GM18505 (cell line): Measurements from ENCODE around the gene KDM5C.

Experiments
- ATAC-seq: cut with Tn5 transposase; IDR thresholded peaks from one replicate; pipeline ENCODE4 v1.9.1; 2021; ENCODE audit not compliant: unreplicated experiment
- POLR2A ChIP-seq: IDR thresholded peaks from 4 replicates; pipeline ENCODE4 v1.6.1; 2011; ENCODE audit warnings: borderline replicate concordance; ENCODE audit not compliant: insufficient read depth, insufficient read length; ENCODE audit errors: extremely low read depth

Gene KDM5C

DNA sequence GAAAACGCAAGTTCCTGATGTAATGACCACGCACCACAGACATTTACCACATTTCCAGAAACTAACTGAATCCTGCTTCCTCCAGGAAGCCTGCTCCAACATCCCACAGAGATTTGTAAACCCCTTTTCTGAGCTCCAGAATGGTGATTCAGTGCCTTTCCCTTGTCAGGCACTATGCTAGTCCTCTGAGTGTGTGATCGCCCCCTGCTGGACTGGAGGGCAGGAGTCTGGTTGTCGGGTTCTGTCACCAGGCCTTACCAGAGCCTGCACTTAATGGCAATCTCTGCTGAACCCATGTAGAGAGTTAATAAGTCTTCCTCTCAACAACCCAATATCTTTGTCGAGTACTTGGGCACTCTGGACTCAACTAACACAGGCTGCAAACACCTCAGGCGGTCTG lies 14.5 kb upstream of the KDM5C start:
- peak; percentile 53 for ATAC-seq
- TF ChIP-seq POLR2A: no peak

- no peak for TF ChIP-seq POLR2A
- no peak for ATAC-seq
Measured at GRCh38 chrX:53237056-53237455, 12.0 kb upstream of the KDM5C start.

DNA sequence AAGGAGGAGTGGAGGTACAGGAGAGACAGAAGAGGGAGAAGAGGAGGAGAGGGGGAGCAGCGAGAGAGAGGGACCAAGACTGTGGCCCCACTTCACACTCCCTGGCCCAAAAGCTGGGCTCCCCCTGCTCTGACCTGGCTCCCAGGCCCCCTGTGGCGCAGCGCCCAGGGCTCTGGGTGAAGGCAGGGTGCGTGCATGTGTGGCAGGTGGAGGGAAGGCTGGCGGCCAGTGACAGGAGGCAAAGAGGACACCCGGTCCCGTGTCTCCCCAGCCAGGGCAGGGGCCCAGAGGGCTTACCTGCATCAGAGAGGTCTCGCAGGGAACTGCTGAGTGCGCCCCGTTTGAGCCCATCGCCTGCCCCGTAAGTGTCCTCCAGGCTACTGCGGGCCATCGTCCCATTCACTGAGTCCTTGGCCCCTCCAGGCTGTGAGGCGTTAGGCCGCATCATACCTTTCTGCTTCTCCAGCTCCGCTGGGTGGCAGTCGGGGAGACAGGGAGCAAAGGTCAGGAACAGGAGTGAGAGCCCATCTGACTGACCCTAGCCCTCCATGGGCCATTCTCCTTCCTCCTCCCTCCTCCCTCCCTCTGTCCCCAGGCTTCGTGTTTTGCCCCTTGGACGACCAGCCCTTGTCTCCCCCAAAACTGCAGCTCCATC lies 11.1 kb upstream of the KDM5C start:
- ATAC-seq: no peak

DNA sequence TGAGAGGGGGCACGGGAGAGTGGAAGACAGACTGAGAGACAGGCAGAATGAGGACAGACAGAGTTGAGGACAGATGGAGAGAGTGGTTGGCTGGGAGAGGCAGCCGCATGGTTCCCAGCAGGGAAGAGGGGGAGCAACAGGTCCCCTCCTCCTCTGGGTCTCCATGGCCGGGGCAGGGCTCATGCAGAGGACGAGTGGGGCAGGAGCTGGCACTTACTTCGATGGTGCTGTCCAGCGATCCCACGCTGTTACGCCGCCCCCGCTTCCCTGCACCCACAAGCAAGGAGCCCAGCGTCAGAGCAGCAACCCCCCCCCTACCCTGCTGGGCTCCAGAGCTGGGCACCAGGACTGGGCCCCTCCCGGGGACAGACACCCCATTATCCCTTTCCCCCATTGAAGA lies 10.6 kb upstream of the KDM5C start:
- no peak for TF ChIP-seq POLR2A
- ATAC-seq: no peak

More for the DNA sequence above, 11.1 kb upstream of the KDM5C start:
- TF ChIP-seq POLR2A: no peak

GRCh38 chrX:53234484-53234883 lies 9.5 kb upstream of the KDM5C start:
- no peak for ATAC-seq
- TF ChIP-seq POLR2A: no peak

- no peak for ATAC-seq
- TF ChIP-seq POLR2A: no peak
Measured at GRCh38 chrX:53233536-53233935, 8.5 kb upstream of the KDM5C start.

DNA sequence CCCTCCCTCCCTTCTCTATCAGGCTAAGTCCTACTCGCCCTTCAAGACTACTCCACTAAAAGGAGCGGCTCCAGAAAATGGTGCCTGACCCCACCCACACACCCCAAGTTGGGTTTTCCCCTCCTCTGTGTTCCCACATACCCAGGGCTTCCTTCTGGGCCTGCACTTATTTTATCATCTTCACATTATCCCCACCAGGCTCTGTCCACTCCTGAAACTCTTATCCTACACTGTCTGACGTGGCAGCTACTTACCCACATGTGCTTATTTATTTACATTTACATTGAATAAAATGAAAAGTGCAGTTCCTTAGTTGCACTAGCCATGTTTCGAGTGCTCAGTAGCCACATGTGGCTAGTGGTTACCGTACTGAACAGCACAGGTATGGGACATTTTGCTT lies 5.1 kb upstream of the KDM5C start:
- ATAC-seq: no peak
- no peak for TF ChIP-seq POLR2A

DNA sequence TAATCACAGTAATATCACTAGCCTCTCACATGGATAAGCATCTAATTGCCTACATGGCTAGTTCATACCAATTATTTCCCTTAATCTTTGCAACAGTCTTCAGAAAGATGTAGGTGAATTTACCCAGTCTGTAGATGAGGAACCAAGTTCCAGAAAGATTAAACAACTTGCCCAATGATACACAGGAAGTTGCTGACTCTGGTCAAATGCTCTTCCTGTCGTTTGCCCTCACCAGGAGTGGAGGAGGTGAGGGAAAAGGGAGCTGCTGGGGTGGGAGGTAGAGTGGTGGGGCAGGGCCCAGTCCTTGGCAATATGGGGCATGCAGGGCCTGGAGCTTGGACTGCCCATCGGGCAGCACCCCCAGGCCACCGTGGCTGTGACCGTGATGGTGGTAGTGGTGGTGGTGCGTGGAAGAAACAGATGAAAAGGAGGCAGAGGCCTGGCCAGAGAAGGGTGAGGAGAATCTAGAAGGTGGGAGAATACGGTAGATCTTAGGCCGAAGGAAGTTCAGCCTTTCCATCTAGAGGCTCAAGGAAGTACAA lies 2.3 kb upstream of the KDM5C start:
- no peak for TF ChIP-seq POLR2A
- ATAC-seq: no peak

GRCh38 chrX:53223955-53224859 lies 800 bp downstream of the KDM5C start:
- TF ChIP-seq POLR2A: no peak
- ATAC-seq: peak; percentile 6

GRCh38 chrX:53223068-53223693 lies 1.8 kb downstream of the KDM5C start:
- TF ChIP-seq POLR2A: no peak
- no peak for ATAC-seq

DNA sequence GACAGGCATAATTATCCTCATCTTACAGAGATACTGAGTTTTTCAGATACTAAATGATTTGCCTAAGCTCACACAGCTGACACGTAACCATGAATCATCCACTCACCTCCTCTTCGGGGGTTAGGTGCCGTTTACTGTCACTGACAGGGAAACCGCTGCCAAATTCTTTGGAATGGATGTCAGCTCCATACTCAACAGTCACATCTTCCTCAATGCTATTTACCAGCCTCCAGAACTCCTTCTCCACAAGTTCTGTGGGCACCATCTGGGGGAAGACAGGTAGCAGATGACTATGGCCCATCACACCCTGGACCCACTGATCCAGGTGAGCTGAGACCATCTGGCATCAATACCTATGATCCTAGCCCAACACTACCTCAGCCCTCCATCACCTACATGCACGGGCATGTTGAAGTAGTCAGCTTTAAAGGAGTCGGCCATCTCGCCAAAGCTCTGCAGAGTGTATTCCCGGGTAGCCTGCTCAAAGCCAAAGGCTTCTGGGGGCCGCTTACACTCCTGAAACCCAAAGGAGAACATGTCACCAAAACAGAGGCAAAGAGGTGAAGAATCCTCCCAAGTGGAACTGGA lies 13.5 kb downstream of the KDM5C start:
- ATAC-seq: no peak

GRCh38 chrX:53196678-53197077 lies 28.3 kb downstream of the KDM5C start:
- no peak for ATAC-seq
- no peak for TF ChIP-seq POLR2A

More for the DNA sequence above, 13.5 kb downstream of the KDM5C start:
- no peak for TF ChIP-seq POLR2A

DNA sequence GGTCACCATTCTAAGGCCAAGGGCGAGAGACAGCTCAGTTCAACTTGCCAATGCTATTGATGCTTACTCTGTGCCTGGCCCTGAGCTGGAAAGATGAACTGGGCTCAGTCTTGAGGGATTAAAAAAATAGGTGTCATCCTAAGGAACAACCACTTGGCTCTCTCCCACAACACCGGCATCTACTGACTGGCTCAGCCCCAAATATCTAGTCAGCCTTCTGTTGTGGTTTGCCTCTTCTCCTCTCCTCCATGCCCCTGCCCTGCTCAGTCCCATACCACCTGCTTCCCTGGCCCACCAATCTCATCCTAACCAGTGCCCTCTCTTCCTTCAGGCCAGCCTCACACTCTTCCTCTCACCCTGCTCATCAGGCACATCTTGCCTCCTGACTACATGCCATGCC lies 29.6 kb downstream of the KDM5C start:
- no peak for TF ChIP-seq POLR2A
- ATAC-seq: no peak
